HG02763 (cell line): Measurements from ENCODE around the gene MFRP.

ENCODE experiments used
- ATAC-seq: cut with Tn5 transposase; IDR thresholded peaks from one replicate; pipeline ENCODE4 v1.9.1; 2021; ENCODE audit warnings: mild to moderate bottlenecking, moderate library complexity; ENCODE audit not compliant: unreplicated experiment

MFRP gene

DNA sequence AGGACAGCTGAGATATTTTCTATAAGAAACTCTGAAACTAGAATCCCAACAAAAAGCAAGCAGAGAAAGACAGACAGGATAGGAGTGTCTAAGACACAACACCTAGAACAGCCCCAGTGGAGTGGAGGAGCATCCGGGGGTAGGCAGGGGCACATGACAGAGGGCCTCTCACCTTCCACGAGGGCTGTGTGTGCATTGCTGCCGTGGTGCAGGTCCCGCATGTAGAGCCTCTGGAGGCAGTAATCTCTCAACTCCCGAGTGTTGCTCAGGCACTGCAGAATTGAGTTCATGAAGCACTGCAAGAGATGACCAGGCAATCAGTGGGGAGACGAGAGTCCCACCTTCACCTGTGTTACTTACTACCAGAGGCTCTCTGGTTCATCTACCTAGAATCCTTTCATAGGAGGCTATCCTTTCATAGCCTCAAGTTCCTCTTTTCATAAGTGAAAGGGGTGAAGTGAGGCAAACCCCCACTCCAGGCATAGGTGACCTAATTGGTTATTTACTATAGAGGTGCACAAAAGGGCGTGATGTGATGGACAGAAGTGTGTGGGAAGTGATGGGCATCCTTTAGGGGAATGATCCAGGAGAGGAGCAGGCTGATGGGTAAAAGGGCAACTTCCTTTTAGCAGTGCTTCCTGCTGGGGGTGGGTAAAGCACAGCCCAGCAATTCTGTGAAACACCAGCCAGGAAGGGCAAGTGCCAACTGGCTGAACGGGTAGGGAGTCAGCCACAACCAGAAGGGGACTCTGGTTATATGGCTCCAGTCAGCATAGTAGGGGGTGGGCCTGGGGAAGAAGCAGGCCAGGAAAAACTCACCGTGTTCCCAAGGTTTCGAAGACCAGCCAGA is 13.1 kb upstream of the MFRP start:
- ATAC-seq: no peak

- no peak for ATAC-seq
Measured at GRCh38 chr11:119357074-119357473, 10.6 kb upstream of the MFRP start.

DNA sequence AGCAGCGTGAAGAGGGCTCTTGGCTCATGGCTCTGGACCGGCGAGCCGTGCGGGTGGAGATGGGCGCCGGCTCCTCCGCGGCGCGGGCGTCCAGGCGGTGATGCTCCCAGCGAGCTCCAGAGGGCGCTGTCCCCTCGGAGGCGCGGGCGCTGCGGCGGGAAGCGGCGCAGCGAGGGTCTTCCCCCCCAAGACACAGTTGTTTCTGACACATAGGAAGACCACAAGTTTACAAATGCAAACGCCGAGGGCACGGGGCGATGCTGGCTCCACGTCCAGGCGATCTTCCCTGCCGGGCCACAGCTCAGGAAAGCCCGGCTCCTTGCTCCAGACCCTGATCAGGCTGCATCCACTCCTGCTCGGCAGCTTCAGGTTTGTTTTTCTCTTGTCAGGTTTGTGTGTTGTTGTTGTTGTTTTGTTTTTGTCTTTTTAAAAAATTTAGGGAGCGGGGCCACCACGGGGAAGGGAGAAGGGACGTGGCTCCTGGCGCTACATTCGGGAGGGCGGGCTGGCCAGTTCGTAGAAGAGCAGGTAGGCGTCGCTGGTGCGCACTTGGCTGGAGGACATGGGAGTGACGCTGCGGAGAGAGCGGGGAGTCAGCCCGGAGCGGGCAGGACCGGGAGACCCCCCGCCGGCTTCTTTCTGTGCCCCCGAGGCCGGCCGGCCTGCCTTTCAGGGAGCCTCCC is 10.0 kb upstream of the MFRP start:
- ATAC-seq: peak; percentile 71

GRCh38 chr11:119355091-119355843 is 8.8 kb upstream of the MFRP start:
- ATAC-seq: no peak

- no peak for ATAC-seq
Measured at GRCh38 chr11:119352857-119353260, 6.4 kb upstream of the MFRP start.

DNA sequence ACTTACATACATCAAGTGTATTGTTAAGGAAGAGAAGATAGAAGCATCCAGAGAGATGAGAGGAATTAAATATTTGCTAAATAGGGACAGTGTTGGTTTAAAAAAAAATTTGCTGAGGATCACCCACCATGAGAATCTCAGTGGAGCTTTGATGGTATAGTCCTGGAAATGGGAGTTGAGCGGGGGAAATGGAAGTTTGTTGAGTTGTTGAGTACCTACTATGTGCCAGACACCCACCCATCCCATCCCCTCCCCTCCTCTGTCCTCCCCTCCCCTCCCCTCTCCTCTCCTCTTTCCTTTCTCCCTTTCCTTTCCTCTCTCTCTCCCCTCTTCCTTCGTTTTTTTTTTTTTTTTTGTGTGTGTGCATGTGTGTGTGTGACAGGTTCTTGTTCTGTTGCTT is 4.7 kb upstream of the MFRP start:
- ATAC-seq: no peak

DNA sequence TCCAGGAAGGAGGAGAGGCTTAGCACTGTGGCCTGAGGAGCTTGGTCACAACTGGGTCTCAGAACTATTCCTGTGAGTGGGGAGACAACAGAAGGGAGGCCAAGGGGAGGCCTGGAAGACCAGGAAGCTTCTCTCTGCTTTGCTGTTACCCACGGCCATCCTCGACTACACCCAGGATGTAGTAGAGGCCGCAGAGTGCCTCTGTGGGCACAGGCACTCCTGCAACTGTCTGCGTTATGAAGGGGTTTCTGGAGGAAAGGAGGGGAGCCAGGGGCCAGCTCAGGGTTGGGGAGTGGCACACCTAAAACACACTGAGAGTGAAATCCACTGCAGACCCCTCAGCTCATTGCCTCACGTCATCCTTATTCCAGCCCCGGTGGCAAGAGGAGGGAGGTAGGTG is 3.8 kb upstream of the MFRP start:
- ATAC-seq: no peak

- no peak for ATAC-seq
Measured at GRCh38 chr11:119347940-119348605, 1.6 kb upstream of the MFRP start.

DNA sequence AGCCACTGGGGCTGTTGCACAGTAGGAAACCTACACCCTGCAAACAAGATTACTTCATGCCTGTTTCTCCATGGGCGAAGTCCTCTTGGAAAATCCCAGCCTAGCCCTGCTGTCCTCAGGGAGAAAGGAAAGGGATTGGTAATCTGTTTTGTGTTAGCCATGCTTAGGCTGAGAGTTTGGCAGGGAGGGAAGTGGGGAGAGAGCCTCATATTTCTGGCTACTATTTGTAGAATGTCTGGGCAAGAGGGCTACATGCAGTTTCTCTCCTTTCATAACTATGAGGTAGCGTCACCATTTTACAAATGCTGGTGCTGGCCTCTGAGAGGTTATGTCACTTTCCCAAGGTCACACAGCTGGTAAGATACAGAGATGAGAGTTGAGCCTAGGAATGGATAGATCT is 737 bp upstream of the MFRP start:
- ATAC-seq: no peak

- no peak for ATAC-seq
Measured at GRCh38 chr11:119345685-119346084, 820 bp downstream of the MFRP start.

- no peak for ATAC-seq
Measured at GRCh38 chr11:119344291-119345010, 2.1 kb downstream of the MFRP start.

- no peak for ATAC-seq
Measured at GRCh38 chr11:119343726-119344125, 2.8 kb downstream of the MFRP start.

DNA sequence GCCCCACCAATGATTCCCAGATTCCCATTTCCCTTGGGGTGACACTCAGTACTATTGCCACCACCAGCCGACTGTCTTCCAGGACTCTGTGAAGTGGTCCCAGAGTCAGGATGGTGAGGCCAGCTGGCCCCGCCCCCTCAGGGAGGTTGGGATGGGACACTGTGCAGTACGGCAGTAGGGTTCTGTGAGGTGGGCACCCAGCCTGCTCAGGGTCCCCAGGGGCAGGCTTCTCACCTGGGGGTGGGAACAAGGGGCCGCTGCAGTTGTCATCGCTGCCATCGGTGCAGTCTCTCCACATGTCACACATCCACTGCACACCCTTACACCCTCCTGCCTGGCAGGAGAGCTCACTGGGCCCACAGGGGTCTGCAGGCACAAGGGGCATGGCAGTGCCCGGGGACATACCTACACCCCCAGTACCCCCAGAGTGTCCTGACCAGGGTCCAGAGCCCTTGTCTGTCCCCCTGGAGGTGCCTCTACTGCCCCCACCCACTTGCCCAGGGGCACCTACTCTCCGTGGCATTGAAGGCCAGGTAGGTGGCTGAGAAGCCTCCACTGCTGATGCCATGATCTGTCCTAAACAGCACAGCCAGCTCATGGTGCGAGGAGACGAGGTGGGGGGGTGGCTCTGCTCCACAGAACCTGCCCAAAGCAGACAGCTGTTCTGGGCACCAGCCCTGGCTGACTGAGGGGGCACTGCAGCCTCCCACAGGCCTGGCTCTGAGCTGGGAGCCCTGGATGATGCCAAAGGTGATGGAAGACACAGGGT is 4.0 kb downstream of the MFRP start:
- ATAC-seq: no peak

DNA sequence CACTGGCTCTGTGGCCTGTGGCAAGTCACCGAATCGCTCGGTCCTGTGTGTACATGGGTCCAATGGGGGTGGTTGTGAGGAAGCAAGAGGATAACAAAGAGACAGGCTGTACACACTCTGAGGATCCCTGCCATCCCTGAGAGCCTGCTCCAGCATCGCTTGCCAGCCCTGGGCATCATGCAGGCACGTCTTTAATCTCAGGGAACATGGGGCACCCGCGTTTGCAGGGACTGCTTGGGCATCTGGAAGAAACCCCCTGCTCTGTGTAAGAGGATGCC is 4.5 kb downstream of the MFRP start:
- no peak for ATAC-seq

GRCh38 chr11:119341222-119342022 is 5.1 kb downstream of the MFRP start:
- no peak for ATAC-seq

GRCh38 chr11:119340335-119341221 is 5.9 kb downstream of the MFRP start, which contains the start of gene C1QTNF5:
C1QTNF5 (minus strand) TSS chr11:119340883; CDS start chr11:119340397, 486 bp downstream.
- ATAC-seq: no peak

GRCh38 chr11:119339589-119340334 is 6.7 kb downstream of the MFRP start:
- no peak for ATAC-seq
